ENCODE results near the gene BRSK2.

DNA sequence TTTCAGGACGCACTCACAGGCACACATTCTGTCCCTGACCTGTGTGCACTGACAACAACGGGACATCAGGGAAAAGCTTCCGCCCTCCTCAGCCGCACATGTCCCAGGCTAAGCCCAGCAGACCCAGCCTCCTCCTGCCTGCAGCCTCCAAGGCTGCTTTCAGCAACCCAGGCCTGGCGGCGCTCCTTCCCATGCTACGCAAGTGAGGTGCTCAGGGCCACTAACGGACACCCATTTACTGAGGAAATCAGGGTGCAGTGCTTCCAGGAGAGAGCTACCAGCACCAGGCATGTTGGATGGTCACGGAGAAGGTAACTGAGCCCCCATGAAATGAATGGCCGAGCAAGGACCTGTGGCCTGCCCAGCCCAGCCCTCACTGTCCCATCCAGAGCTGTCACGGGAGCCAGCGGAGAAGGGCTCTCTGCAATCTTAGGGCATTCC, 90.0 kb downstream of the BRSK2 start:
- TF ChIP-seq, protein P1, sequence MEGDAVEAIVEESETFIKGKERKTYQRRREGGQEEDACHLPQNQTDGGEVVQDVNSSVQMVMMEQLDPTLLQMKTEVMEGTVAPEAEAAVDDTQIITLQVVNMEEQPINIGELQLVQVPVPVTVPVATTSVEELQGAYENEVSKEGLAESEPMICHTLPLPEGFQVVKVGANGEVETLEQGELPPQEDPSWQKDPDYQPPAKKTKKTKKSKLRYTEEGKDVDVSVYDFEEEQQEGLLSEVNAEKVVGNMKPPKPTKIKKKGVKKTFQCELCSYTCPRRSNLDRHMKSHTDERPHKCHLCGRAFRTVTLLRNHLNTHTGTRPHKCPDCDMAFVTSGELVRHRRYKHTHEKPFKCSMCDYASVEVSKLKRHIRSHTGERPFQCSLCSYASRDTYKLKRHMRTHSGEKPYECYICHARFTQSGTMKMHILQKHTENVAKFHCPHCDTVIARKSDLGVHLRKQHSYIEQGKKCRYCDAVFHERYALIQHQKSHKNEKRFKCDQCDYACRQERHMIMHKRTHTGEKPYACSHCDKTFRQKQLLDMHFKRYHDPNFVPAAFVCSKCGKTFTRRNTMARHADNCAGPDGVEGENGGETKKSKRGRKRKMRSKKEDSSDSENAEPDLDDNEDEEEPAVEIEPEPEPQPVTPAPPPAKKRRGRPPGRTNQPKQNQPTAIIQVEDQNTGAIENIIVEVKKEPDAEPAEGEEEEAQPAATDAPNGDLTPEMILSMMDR (conservative IDR thresholded peaks at IDR 0.05 in 1 of 2, IDR thresholded peaks at IDR 0.05 in 1 of 2; ENCODE audit: extremely low read depth in 1 of 2, insufficient read depth in 1 of 2, low read depth in 1 of 2, low read length in 2 of 2), result no peak
- no peak for TF ChIP-seq EZH2 (IDR thresholded peaks at IDR 0.05; ENCODE audit: borderline replicate concordance, low read length)
